Activated CD4-positive, alpha-beta T cell treated with anti-CD3 and anti-CD28 coated beads for 1 hour (primary cell): ENCODE results near the gene PALB2.
A peak's percentile ranks its signal among the peaks of the same experiment; 100 is the strongest.

ENCODE experiments used
- DNase-seq: peaks from one replicate; pipeline ENCODE4 v3.0.0-alpha.2; 2020

The PALB2 gene

DNA sequence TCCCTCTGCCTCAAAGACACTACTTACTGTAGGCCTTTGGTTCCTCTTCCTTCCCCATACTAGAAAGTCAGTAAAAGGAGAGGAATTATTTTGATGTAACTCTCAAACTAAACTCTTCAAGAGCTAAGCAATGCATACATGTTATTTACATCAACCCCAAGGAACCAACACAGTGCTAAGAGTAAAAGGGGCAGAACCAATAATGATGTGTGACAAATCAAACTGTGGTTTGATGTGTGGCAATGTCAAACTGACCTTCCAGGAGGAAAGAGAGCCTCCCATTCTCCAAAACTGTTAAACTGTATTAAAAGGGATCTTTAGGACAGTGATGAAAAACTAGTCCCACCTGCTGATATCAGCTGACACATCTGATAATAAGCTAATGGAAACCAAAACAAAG is 60.7 kb downstream of the PALB2 start:
- no peak for DNase-seq

DNA sequence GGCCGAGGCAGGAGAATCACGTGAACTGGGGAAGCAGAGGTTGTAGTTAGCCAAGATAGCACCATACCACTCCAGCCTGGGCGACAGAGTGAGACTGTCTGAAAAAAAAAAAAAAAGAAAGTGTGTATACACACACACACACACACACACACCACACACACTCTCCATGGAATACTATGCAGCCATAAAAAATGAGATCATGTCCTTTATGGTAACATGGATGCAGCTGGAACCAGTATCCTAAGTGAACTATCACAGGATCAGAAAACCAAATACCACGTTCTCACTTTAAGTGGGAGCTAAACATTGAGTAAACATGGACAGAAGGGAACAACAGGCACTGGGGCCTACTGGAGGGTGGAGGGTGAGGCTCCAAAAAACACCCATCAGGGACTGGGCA is 61.7 kb downstream of the PALB2 start:
- no peak for DNase-seq

DNA sequence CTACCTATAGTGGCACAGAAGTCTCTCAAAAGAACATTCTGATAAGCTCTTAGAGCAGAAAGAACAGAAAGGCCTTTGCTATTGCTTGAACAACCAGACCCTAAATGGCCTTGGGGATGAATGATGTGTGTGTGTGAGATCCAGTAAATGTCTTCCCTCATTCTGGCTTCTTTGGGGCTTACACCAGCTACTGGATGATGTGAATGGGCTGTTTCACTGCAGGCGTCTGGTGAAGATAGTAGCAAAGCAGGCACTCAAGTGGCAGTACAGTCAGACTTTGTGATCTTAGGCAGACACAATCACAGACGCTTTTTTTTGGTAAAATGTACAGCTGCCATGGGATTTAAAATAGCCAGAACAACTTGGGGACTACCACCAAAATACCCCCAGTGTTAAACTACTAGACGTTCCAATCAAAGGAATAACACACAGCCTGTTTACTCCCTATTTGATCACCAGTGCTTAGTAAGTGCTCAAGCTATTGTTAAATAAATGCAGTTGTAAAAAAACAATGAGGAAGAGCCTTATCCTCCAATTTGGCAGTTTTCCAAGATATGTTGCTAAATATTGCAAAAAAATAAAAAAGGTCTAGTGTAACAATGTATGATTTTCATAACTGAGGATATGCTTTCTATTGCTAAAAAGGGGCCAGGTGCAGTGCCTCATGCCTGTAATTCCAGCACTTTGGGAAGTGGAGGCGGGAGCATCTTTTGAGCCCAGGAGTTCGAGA is 62.8 kb downstream of the PALB2 start:
- DNase-seq, result no peak

DNA sequence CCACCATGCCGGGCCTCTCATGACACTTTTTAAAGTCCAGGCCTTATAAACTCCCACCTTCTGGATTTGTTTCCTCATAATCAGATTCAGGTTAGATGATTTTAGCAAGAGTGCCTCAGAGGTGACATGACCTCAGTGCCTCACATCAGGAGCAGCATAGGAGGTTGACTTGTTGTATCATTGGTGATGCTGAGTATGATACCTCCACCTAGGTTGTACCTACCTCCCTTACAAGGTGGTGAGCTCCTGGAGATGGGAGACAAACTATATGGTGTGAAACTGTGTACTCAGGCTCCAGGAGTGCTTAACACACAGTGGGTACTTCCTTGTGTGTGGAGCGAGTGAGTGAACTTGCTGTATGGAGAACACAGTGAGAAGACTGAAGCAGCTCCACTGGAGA is 63.6 kb downstream of the PALB2 start:
- no peak for DNase-seq

DNA sequence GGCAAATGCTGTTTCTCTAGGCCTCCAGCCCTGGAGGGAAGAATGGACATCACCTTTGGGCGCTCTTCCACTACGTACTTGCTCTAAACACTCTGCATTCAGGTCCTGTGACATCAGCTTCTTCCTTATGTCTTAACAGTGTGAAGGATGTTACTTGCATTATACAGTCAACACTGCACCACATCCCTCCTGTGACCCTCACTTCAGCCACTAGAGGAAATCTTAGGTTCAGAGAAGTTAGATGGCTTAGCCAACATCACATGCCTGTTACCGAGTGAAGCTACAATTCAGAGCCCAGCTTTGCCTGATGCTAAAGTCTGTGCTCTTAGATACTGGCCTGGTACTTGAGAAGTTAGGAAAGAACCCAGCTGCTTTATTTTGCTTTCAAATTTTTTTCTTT is 65.3 kb downstream of the PALB2 start:
- DNase-seq, result no peak

DNA sequence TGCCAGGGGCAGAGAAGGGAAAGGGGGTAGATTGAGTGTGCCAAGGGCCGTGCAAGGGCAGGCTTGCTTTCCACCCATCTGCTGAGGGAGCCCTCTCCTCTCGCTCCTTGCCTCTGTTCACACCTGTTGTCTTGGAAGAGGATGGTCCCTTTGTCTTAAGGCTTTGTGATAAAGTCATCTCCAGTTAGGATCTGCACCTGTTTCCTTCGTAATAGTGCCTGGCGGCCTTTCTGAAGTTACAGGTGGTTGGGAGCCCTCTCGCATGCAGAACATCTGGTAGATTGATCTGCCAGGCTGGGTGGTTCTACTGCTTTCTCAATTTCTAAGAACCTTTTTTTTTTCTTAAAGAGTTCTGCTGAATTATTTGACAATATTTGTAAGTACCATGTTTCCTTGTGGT is 67.3 kb downstream of the PALB2 start:
- no peak for DNase-seq

DNA sequence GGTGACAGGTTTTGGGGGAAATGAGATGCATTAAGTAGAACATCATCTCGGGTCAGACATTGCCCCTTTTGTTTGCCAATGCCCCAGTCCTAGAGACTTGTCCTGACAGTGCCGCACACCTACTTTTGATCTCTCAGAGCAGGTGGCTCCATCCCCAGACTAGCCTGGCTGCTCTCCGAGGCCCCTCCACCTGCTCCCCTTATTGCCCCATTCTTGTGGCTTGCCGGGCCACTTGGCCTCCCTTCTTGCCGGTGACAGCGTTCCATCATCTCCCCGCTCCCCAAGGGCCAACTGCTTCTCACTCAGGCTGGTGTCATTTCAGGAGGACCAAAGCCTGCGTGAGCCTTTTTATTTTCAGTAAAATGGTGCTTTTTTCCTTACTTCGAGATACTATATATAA is 68.7 kb downstream of the PALB2 start:
- DNase-seq, result no peak

DNA sequence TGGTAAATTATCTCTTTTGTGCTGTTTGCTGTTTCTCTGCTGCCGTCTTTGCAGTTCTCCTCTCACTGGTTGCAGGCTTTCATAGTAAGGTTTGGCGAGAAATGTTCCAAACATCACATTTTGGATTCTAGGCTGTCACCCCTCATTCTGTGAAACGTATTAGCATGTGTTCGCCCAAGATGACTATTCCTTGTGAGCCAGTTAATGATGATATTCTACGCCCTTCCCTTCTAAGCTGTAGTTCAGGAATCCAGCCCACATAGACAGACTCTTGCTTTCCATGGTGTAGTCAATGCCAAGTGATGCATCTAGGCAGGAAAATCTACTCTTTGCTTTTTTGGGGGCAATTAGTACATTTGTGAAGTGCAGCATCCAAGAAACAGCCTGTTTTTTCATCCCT is 69.2 kb downstream of the PALB2 start:
- no peak for DNase-seq

DNA sequence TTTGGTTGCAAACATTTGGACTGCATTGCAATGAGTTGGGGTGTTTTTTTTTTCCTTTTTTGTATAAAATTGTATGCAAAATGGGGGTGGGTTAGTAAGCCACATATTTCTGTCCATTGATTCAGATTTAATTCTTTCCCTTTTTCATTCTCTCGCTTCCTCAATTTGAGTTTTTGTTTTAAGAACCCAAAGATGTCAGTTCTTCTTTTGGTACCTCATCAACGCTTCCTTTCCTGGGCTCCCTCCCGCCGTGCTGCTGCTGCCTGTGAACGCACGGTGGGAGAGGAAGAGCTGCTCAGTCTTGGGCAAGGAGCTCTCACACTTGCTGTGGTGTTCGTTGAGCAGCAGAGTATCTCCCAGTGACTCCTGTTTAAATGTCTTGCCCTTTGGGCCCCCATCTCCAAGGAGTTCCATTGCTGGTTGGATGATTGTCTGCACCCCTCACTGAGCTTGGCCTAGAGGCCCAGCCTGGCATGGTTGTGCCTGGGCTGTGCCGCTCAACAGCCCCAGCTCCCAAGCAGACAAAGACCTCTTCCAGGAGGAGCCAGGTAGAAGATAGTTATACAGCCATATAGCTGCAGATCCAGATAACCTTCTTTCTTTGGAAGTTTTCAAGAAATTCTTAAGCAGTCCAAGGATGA is 70.0 kb downstream of the PALB2 start:
- no peak for DNase-seq

DNA sequence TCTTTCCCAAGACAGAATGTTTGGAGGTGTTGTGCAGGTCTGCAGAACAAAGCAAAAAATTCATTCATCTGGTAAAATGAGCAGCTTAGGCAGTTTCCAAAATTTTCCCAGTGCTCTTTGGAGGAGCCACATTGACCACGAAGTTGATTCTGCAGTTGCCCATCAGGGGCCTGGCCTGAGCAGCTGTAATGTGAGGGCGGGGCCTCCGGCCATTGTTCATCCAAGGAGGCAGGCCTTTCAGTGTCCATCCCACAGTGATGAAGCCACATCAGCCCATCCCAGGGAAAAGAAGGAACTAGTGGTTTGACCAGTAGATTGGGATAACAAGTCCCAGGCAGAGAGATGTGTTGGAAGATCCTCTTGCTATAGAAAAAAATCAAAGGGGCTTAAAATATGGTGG is 73.5 kb downstream of the PALB2 start:
- DNase-seq, result no peak

DNA sequence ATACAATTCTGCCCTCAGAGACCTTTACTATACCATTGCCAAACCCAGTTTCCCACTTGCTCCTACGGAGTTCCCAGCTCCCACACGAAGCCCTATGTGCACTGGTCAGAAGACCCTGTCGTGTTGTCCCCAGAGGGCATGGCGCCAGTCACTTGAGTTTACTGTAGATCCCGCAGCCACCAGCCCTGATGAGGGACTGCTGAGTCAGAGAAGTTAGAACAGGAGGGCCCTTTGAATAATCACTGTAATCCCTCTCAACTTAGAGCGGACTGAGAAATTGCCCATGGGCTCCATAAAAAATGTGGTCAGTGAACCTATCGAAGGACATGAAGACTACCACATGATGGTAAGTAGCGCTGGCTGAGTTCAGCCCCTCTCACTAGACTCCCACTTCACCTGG is 74.4 kb downstream of the PALB2 start:
- DNase-seq, result no peak

DNA sequence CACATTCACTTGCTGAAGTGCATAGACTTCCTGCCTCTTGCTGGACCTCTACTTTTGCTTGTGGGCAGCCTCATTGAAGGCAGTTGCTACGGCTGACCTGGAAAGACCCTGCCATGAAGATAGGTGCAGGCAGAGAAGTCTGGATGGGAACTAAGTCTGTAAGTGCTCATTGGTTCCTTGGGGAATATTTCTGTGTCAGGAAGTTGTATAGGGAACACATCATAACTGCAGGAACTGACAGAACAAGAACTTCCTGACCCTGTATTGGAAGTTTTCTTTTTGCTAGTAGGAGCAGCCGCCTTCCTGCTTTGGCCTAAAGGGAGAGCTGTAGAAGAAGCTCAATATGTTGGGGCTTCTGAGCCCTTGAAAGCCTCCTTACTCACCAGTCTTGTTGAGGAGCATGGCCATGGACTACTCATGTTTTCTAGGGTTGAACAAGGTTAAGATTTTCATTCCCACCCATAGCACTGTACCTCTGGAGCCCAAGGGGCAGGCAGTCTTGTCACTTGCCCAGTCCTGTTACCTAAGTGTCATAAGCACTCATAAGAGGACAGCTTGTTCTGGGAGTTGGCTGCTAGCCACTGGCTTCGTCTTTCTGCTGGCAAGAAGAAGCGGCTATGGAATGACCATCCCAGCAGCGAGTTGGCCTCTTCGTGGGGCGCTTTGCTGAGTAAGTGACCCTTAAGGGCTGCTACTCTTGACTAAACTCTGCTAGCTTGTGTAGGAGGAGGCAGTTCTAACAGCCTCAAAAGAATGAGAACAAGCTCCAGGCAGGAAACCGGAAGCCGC is 76.3 kb downstream of the PALB2 start:
- no peak for DNase-seq

DNA sequence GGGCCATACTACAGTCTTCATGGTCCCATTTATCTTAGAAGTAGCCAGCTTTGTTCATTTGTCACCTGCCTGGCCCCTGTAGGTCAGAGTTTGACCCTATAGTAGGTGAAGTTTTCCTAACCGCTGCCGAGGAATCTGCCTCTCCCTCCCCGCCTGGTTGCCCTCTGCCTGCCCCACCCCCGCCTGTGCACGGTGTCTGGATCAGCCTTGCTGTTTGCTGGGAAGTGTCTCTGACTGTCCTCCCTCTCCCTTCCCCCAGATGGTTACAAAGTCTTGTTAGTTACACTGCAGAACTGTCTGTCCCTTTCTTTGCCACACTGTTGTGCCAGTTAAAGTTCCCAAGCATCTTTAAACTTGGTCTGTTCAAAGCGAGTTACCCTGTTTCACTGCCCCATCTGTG is 77.9 kb downstream of the PALB2 start:
- no peak for DNase-seq

DNA sequence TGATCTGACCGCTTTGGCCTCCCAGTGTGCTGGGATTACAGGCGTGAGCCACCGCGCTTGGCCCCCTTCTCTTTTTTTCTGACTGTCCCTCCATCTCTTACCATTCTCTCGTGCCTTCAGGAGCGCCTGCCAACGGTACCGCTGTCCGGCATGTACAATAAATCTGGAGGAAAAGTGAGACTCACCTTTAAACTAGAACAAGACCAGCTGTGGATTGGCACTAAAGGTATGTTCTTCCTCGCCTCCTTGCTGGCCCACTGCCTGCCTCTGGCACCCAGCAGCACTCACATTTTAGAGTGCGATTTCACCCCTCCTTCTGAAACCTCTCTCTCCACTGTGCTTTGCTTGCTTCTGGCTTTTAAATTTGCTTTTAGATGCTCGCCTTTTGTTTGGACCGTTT is 78.6 kb downstream of the PALB2 start:
- no peak for DNase-seq

DNA sequence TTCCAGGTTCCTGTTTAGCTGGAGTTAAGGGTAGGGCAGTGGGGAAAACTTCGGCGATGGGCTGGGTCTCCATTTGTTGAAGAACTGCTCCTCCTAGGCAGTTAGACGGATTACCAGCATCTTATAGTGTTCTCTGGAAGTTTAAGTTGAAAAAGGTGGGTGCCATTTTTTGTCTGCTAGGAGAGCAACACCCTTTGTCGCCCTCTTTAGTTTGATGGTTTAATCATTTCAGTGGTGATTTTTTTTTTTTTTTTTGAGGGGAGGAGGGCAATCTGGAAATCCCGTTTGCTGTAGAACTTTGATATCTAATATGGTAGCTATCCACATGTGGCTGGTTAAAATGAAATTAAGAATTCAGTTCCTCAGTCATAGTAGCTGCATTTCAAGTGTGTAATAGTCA is 79.5 kb downstream of the PALB2 start:
- DNase-seq, result no peak

DNA sequence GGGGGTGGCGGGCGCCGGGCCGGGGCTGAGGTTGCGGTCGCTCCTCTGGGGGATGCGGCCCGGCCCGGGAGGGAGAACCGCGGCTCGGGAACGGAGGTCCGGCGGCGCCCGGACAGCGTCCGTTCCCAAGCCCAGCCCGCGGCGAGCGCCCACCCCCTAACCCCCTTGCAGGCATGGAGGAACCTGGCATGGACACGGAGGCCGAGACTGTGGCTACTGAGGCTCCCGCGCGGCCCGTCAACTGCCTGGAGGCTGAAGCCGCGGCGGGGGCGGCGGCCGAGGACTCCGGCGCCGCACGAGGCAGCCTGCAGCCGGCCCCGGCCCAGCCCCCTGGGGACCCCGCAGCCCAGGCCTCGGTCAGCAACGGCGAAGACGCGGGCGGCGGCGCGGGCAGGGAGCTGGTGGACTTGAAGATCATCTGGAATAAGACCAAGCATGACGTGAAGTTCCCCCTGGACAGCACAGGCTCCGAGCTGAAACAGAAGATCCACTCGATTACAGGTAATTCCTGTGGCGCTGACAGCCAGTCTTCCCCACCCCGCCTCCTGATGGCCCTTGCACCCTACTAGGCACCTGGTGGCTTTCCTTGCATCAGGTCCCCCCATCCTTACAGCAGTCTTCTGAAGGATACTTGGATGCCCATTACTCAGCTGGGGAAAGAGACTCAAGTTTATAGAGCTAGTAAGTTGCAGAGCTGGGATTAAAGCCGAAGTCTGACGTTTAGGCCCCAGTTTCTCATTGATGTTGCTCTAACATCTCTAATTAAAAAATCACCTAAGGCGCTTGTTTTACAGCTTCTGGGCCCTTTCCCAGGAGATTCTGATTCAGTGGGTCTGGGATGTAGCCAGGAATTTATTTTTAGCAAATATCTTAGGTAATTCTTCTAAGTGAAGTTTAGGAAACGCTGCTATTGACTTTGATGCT is 83.1 kb downstream of the PALB2 start:
- peak; percentile 10 for DNase-seq

DNA sequence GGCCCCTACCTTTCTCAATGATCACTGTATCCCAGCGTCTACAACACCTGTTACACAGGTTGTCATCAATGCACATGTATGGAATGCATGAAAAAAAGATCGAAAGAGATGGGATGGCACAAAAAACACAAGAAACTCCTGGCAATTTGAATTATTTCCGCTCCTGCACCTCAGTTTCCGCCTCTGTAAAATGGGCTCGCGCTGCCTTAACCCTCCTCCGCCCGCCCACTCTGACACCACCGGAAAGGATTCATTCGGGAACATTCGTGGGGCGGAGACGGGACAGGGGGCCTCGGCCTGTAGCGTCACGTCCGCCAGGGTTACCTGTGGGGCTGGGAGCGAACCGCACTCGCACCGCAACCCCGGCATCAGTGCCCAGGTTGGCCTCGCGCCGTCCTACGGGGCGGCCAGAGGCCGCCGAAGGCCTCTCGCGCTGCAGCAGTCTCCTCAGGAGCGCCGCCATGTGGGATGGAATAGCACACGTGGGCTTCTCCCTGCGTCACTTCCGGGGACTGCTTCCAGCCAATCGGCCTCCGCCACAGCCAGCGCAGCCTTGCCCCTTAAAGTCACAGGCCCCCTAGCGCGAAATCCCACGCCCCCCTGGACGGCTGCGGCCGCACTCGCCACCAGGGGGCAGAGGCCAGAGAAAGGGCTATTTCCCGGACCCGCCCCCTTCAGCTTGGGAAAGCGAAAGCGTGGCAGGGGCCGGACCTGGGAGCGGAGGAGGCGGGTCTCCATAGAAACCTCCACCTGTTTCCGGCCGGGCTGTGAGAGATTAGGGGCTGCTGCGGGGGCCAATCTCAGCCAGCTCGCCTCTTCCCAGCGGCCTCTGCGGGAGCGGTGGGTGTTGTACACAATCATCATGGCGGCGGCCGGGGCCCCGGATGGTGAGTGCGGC is 84.0 kb downstream of the PALB2 start, which contains the start of the genes EARS2 and UBFD1:
EARS2 (minus strand) TSS at position 470 of the 898 bp plus-strand sequence; CDS start at position 463, 7 bp downstream.
UBFD1 (plus strand) TSS at position 847 of the 898 bp plus-strand sequence; CDS start at position 863, 16 bp downstream.
- DNase-seq, result peak; percentile 92

DNA sequence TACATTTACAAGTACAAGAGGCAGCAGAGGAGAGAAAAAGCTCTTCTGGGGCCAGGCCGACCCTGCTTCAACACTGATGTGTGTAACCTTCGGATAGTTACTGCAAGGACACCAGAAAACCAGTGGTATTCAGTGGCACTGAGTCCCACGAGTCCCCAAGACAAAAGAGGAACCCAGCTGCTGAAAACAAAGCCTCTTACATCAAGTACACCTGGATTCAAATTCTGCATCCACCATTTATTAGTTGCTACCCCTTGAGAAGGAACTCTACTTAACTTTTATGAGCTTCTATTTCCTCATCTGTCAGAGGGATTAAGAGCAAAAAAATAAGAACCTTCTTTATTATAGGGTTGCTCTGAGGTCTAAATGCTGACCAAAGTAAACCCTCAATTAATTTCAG is 86.6 kb downstream of the PALB2 start:
- DNase-seq, result no peak
